ENCODE data around the gene FLNB. TPM values are rescaled to one million over a fixed set of nuclear protein-coding genes. Genes with fewer than 3 reads are reported as not detected.
A peak's percentile ranks its signal among the peaks of the same experiment; 100 is the strongest.

FLNB gene
- total RNA-seq, 4 donors from 2014 or later: 164 to 258 (median 242) TPM

GRCh38 chr3:58094657-58095056, 86.4 kb downstream of the FLNB start:
- Histone ChIP-seq H3K27ac (peak overlapping the region; percentile 62 to 93 (median 64)), H3K9me3 (no peaks in the 10 kb centered on the region), H3K4me3 (replicated peaks in 1 of 3) (no peak overlapping the region), H3K4me1 (peaks cover 25 to 37% of the 10 kb centered on the region in 2 donors), H3K27me3 (no peaks in the 10 kb centered on the region), H3K36me3 (peaks cover 7 to 16% of the 10 kb centered on the region in 2 donors)
- intact Hi-C loops (cut with DNase I): no loop called here
- WGBS, 2 donors: 93 to 94% methylated on average over 8 of the region's 8 CpGs
- TF ChIP-seq, protein P1, sequence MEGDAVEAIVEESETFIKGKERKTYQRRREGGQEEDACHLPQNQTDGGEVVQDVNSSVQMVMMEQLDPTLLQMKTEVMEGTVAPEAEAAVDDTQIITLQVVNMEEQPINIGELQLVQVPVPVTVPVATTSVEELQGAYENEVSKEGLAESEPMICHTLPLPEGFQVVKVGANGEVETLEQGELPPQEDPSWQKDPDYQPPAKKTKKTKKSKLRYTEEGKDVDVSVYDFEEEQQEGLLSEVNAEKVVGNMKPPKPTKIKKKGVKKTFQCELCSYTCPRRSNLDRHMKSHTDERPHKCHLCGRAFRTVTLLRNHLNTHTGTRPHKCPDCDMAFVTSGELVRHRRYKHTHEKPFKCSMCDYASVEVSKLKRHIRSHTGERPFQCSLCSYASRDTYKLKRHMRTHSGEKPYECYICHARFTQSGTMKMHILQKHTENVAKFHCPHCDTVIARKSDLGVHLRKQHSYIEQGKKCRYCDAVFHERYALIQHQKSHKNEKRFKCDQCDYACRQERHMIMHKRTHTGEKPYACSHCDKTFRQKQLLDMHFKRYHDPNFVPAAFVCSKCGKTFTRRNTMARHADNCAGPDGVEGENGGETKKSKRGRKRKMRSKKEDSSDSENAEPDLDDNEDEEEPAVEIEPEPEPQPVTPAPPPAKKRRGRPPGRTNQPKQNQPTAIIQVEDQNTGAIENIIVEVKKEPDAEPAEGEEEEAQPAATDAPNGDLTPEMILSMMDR (IDR thresholded peaks at IDR 0.05): no peak
- no peak for TF ChIP-seq POLR2A (IDR thresholded peaks at IDR 0.05)
- no peak for DNase-seq

DNA sequence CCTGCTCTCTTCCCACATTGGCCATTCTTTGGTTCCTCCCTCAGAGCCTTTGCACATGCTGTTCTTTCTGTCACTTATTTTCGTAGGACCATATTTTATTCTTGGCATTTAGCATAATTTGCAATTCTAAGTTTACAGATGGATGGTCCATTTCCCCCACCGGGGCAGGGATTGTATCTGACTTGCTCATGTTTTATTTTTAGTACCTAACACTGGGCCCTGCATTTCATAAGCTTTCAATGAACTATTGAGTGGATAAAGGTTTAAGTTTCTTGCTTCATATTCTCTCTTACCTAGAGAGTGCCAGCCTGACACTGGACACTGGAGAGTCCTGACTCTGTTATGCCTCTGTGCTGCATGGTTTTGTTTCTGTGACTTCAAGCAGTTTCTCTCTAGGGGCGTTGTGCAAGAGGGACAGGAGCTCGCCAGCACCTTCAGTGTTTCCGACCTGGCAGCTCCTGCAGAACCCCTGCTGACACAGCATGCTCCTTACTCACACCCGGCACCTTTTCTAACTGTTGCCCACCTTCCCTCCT, 87.4 kb downstream of the FLNB start:
- peaks cover 26 to 47% of the 10 kb centered on the region in 2 donors for H3K4me1 ChIP-seq
- H3K4me3 ChIP-seq (replicated peaks in 1 of 3): no peak overlapping the region
- H3K9me3 ChIP-seq: no peaks in the 10 kb centered on the region
- peak; percentile 82 to 83 for DNase-seq
- 38 to 47% methylated on average over 6 of the region's 6 CpGs for WGBS, 2 donors
- no peaks in the 10 kb centered on the region for H3K27me3 ChIP-seq
- intact Hi-C loops (cut with DNase I): no loop called here
- peak overlapping the region; percentile 64 to 93 (median 70) for H3K27ac ChIP-seq
- peaks cover 7 to 16% of the 10 kb centered on the region in 2 donors for H3K36me3 ChIP-seq
- TF ChIP-seq, protein P1 (IDR thresholded peaks at IDR 0.05): no peak

DNA sequence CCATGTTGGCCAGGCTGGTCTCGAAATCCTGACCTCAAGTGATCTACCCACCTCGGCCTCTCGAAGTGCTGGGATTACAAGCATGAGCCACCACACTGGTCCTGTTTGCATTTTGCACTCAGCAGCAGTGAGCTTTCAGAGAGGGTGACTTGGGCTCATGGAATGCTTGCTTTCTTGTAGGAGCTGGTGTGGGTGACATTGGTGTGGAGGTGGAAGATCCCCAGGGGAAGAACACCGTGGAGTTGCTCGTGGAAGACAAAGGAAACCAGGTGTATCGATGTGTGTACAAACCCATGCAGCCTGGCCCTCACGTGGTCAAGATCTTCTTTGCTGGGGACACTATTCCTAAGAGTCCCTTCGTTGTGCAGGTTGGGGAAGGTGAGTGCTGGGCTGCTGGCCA, 90.3 kb downstream of the FLNB start:
- H3K36me3 ChIP-seq: peaks cover 7 to 16% of the 10 kb centered on the region in 2 donors
- peaks cover 51 to 74% of the 10 kb centered on the region in 2 donors for H3K4me1 ChIP-seq
- WGBS, 2 donors: 63 to 67% methylated on average over 8 of the region's 8 CpGs
- intact Hi-C loops (cut with DNase I): no loop called here
- peak in 1 of 2 donors; percentile 40 for DNase-seq
- H3K27me3 ChIP-seq: no peaks in the 10 kb centered on the region
- no peaks in the 10 kb centered on the region for H3K9me3 ChIP-seq
- no peak overlapping the region for H3K4me3 ChIP-seq (replicated peaks in 1 of 3)
- no peak for TF ChIP-seq POLR2A (IDR thresholded peaks at IDR 0.05)
- TF ChIP-seq, protein P1 (IDR thresholded peaks at IDR 0.05): no peak
- peak overlapping the region; percentile 53 to 93 (median 91) for H3K27ac ChIP-seq

- H3K36me3 ChIP-seq: peaks cover 7 to 17% of the 10 kb centered on the region in 2 donors
- 71% methylated on average over 2 of the region's 2 CpGs for WGBS, 2 donors
- TF ChIP-seq, protein P1 (IDR thresholded peaks at IDR 0.05): no peak
- no peak for TF ChIP-seq POLR2A (IDR thresholded peaks at IDR 0.05)
- peak overlapping the region; percentile 79 to 93 (median 91) for H3K27ac ChIP-seq
- no peaks in the 10 kb centered on the region for H3K27me3 ChIP-seq
- H3K4me3 ChIP-seq (replicated peaks in 1 of 3): no peak overlapping the region
- intact Hi-C loops (cut with DNase I): no loop called here
- H3K4me1 ChIP-seq: peaks cover 61 to 85% of the 10 kb centered on the region in 2 donors
- no peaks in the 10 kb centered on the region for H3K9me3 ChIP-seq
- no peak for DNase-seq
Measured at GRCh38 chr3:58099865-58100264, 91.6 kb downstream of the FLNB start.

DNA sequence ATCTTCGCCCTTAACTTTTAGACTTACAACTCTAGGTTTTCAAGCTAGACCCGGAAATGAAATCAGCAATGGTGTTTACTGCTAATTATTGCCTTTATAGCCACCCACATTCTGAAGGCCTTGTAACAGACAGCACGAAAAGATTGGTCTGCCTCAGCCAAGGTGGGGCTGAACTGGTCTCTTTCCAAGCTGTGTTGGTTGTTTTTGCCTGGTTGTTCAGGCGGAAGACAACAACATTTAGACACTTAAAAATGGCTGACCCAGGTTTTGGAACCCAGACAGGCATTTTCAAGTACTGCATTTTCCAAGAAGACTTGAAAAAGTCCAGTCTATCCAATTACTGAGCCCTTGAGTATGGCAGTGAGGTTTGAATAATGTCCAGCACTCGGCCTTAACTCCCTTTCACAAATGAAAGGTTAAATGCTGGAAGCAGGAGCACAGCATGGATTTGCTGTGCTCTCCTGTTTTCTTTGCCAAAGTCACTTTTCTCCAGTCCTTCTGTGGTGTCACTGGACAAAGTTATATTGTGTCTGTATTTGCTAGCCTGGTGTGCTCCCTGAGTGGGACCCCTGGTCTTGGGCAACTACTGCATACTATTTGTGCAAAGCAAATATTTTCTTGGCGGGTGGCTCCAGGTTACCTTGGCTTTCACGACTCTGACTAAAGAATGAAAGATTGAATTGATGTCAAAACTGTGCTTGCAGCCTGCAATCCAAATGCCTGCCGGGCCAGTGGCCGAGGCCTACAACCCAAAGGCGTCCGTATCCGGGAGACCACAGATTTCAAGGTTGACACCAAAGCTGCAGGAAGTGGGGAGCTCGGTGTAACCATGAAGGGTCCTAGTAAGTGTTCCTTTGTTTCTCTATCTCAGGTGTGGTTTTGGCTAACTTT, 93.5 kb downstream of the FLNB start:
- Histone ChIP-seq H3K27me3 (no peaks in the 10 kb centered on the region), H3K36me3 (peaks cover 7 to 22% of the 10 kb centered on the region in 2 donors), H3K27ac (peak overlapping the region; percentile 79 to 93 (median 91)), H3K4me1 (peaks cover 42 to 71% of the 10 kb centered on the region in 2 donors), H3K9me3 (no peaks in the 10 kb centered on the region), H3K4me3 (replicated peaks in 1 of 3) (no peak overlapping the region)
- peak in 1 of 2 donors; percentile 33 for TF ChIP-seq POLR2A (IDR thresholded peaks at IDR 0.05)
- TF ChIP-seq, protein P1 (IDR thresholded peaks at IDR 0.05): no peak
- intact Hi-C loops (cut with DNase I): no loop called here
- WGBS, 2 donors: 35 to 39% methylated on average over 13 of the region's 13 CpGs
- peak; percentile 84 to 85 for DNase-seq

Data from thyroid gland (tissue), 4 donors.